AG04449 (cell line): ENCODE results near the gene ARL6IP5.

ENCODE experiments used
- CTCF ChIA-PET: fragments of 350-600 bp; formaldehyde crosslinking; extraction: SDS; loops from one replicate; lab custom pipeline; 2021; ENCODE audit warnings: antibody characterized with exemption; lab: Yijun Ruan, JAX
- POLR2A ChIA-PET: fragments of 400-600, 350-600 bp; formaldehyde crosslinking; extraction: SDS; loops from one replicate; lab custom pipeline; 2020; ENCODE audit warnings: antibody characterized with exemption, inconsistent platforms; lab: Yijun Ruan, JAX
- DNase-seq: peaks from one replicate; pipeline ENCODE4 v3.0.0-alpha.2; 2010; ENCODE audit warnings: low read depth, low spot score
- H3K4me3 ChIP-seq: 2 replicates; pipeline ENCODE4 v1.5.1; 2011; ENCODE audit warnings: low read depth, mild to moderate bottlenecking, control low read depth, low read length
- TF ChIP-seq, protein P1 (sequence below): IDR thresholded peaks from one replicate; pipeline ENCODE4 v1.5.1; 2011; ENCODE audit warnings: mild to moderate bottlenecking, moderate library complexity, low read length, control low read depth, inconsistent platforms; ENCODE audit not compliant: insufficient read depth; ENCODE audit errors: missing control alignments

The ARL6IP5 gene

DNA sequence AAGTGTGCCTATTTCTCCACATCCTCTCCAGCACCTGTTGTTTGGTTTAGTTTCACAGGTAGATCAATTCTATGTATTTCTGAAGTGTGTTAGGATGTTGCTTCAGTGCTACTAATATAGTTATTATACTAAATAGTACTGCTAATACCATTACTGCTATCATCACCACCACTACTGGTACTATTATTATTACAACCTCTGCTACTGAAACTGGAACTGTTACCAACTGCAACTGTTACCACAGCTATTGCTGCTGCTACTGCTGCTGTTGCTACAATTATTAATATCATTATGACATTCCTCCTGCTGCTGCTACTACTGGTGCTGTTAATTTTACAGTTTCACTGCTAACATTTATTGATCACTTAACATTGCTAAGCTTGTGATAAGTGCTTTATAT is 46.0 kb downstream of the ARL6IP5 start:
- POLR2A ChIA-PET: no interaction called here
- no peak for DNase-seq
- no peak overlapping the region for H3K4me3 ChIP-seq
- CTCF ChIA-PET: interaction anchor here (2.7 to 5.8 kb wide), 2 partner anchors 10 to 31 kb away, joined by 10 to 48 read pairs; partner anchors contain the start of gene LMOD3
- TF ChIP-seq, protein P1, sequence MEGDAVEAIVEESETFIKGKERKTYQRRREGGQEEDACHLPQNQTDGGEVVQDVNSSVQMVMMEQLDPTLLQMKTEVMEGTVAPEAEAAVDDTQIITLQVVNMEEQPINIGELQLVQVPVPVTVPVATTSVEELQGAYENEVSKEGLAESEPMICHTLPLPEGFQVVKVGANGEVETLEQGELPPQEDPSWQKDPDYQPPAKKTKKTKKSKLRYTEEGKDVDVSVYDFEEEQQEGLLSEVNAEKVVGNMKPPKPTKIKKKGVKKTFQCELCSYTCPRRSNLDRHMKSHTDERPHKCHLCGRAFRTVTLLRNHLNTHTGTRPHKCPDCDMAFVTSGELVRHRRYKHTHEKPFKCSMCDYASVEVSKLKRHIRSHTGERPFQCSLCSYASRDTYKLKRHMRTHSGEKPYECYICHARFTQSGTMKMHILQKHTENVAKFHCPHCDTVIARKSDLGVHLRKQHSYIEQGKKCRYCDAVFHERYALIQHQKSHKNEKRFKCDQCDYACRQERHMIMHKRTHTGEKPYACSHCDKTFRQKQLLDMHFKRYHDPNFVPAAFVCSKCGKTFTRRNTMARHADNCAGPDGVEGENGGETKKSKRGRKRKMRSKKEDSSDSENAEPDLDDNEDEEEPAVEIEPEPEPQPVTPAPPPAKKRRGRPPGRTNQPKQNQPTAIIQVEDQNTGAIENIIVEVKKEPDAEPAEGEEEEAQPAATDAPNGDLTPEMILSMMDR: no peak

DNA sequence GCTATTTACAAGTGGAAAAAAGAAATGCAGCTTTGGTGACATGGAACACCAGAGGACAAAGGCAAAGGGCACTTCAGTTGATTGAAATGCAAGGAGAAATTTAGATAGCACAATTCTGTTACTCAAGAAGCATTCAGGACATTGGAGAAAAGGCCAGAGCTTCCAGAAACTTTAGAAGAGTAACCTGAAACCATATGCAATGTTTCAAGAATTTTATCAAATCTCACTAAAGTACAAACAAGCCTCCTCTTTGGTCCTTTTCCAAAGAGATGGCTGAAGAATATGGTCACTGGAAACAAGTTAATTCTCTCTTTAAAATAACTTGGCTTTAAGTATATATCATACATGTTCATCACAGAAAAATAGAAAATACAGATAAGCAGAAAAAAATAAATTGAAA is 52.3 kb downstream of the ARL6IP5 start:
- POLR2A ChIA-PET: no interaction called here
- CTCF ChIA-PET: interaction anchor here (1.2 to 2.3 kb wide), 3 partner anchors 17 to 25 kb away, joined by 5 to 8 read pairs (median 6); no protein-coding TSS in a partner anchor
- no peak for DNase-seq
- TF ChIP-seq, protein P1: no peak
- H3K4me3 ChIP-seq: no peak overlapping the region

DNA sequence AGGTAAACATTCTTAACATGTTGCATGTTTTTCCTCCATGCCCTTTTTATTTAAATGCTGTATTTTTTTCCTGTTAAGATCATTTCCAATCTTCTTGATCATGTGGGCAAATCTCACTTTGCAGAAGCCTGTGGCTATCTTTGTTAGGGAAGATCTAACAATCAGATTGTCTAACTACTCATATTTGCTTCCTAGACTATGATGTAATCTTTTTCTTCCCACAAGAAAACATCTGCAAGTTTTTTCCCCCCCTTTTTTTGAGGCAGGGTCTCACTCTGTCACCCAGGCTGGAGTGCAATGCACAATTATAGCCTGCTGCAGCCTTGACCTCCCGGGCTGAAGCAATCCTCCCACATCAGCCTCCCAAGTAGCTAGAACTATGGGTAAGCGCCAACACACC is 52.7 kb downstream of the ARL6IP5 start:
- no peak for DNase-seq
- ChIA-PET CTCF (interaction anchor here (1.2 to 2.3 kb wide), 3 partner anchors 17 to 24 kb away, joined by 5 to 8 read pairs (median 6); no protein-coding TSS in a partner anchor), POLR2A (no interaction called here)
- no peak overlapping the region for H3K4me3 ChIP-seq
- TF ChIP-seq, protein P1: no peak

DNA sequence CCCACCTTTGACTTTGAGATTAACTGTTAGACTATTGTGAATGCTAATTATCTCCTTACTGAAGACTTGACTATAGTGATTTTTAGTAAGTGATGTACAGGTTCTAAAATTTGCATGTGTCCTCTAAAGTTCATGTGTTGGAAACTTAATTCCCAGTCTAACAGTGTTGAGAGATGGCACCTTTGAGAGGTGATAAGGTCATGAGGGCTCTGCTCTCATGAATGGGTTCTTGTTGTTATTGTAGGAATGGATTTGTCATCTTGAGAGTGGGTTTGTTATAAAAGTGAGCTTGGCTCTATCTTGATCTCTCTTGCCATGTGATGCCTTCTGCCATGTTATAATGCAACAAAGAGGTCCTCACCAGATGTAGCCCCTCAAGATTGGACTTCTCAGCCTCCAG is 56.6 kb downstream of the ARL6IP5 start:
- POLR2A ChIA-PET: no interaction called here
- DNase-seq: no peak
- TF ChIP-seq, protein P1: no peak
- no peak overlapping the region for H3K4me3 ChIP-seq
- CTCF ChIA-PET: interaction anchor here (1.1 to 2.0 kb wide), 3 partner anchors 17 to 194 kb away, joined by 3 to 10 read pairs (median 8); no protein-coding TSS in a partner anchor

DNA sequence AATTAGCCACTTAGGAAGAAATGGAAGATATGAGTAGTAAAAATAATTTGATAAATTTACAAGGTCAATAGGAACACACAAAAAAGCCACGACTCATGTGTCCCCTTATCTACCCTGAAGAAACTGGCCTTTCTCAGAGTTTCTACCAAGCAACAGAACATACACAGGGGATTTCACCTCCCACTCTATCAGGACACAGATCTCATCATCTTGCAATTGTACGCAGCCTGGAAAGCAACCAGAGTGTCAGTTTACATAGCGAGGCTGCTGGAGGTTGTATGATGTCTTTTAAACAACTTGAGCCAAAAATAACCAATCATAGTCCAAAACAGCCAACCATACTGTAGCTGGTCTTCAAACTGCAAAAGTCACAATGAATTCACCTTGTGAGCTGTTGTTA is 57.4 kb downstream of the ARL6IP5 start:
- H3K4me3 ChIP-seq: no peak overlapping the region
- ChIA-PET POLR2A (no interaction called here), CTCF (interaction anchor here (1.1 kb wide), 1 partner anchor 22 kb away, joined by 3 read pairs; no protein-coding TSS in a partner anchor)
- TF ChIP-seq, protein P1: no peak
- DNase-seq: no peak

DNA sequence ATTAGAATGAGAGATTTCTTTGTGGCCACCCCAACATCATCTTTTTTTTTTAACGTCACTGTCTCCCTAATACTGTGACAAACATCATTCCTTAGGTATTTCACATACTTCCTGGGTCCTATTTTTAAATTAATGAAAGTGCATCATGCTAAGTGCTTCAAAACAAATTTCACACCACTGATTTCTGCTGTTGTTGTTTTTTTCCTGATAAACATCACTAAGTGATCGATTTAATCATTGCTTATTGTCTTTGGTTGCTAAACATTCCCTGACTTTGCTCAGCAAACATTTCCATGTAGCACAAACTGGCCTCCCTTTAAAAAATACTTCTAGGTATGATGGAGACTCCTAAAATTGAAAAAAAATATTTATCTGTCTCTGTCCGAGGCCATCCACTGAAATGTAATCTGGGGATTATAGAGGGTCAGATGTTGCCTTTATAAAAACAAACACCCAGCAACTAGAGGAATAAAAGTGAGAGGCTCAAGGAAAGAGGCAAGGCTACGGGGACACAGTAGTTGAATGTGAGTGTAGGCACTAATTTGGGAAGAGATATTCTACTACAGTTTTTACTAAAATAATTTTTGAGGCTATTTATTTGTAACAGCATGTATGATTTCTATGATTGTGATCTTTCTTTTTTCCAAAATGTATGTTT is 58.2 kb downstream of the ARL6IP5 start:
- POLR2A ChIA-PET: no interaction called here

More for the DNA sequence above, 58.2 kb downstream of the ARL6IP5 start:
- TF ChIP-seq, protein P1: no peak
- no peak for DNase-seq
- CTCF ChIA-PET: interaction anchor here (1.1 kb wide), 1 partner anchor 23 kb away, joined by 3 read pairs; no protein-coding TSS in a partner anchor
- no peak overlapping the region for H3K4me3 ChIP-seq
